Hematopoietic multipotent progenitor cell treated with erythropoietin and hydrocortisone succinate and interleukin-3 and kit ligand, for 6 days (in vitro differentiated cells): ENCODE results near the gene ADPRHL1.

Experiments
- DNase-seq: peaks from one replicate; pipeline ENCODE4 v3.0.0-alpha.2; 2015

ADPRHL1 gene

GRCh38 chr13:113429608-113429985 is 23.7 kb downstream of the ADPRHL1 start:
- no peak for DNase-seq

GRCh38 chr13:113428871-113429607 is 24.2 kb downstream of the ADPRHL1 start:
- no peak for DNase-seq

GRCh38 chr13:113428469-113428865 is 24.8 kb downstream of the ADPRHL1 start:
- DNase-seq = no peak

- no peak for DNase-seq
Observed at GRCh38 chr13:113427562-113428468, 25.5 kb downstream of the ADPRHL1 start.

- no peak for DNase-seq
Observed at GRCh38 chr13:113426591-113426986, 26.7 kb downstream of the ADPRHL1 start.

GRCh38 chr13:113425941-113426590 is 27.2 kb downstream of the ADPRHL1 start:
- DNase-seq = no peak

- DNase-seq = no peak
Observed at GRCh38 chr13:113423520-113424163, 29.6 kb downstream of the ADPRHL1 start.

- no peak for DNase-seq
Observed at GRCh38 chr13:113422807-113423519, 30.3 kb downstream of the ADPRHL1 start.

DNA sequence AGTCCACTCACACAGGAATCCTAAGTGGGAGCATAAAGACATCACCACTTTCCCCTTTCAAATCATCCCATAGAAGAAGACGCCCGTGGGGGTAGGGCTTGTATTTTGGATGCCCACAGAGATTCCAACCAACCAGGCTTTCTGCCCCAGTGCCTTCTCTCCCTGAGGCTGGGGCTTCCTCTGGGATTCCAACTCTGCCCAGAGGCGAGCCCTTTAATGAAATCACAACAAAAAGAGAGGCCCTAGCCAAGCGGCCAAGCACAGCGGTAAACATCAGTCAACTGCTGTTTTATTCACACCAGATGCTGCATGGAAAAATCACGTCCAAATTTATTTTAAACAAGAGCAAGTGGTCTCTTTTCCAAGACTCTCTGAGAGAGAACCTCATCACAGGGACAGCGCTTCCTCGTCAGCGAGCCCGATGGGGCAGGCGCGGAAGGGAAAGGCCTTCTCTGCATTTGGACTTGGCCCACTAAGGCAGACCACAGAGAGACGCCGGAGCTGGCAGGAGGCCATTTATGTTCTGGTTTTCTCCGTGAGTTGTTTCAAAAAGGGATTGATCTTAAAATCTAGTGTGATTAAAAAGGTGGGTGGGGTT is 31.5 kb downstream of the ADPRHL1 start:
- no peak for DNase-seq

DNA sequence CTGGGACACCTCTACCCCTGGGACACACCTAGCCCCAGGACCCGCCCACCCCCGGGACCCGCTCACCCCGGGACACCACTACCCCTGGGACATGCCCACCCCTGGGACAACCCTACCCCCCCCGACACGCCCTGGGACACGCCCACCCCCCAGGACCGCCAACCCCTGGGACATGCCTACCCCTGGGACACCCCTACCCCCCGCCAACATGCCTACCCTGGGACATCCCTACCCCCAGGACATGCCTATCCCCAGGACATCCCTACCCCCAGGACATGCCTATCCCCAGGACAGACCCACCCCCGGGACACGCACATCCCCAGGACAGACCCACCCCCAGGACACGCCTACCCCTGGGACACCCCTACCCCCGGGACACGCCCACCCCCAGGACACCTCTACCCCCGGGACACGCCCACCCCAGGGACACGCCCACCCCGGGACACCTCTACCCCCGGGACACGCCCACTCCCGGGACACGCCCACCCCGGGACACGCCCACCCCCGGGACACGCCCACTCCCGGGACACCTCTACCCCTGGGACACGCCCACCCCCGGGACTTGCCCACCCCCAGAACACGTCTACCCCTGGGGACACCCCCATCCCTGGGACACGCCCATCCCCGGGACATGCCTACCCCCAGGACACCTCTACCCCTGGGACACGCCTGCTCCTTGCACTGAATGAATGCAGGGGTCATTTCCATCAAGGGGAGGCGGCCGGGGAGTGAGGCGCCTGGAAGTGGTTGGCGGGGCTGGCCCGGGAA is 32.3 kb downstream of the ADPRHL1 start:
- DNase-seq = no peak

- DNase-seq = no peak
Observed at GRCh38 chr13:113420232-113420631, 33.1 kb downstream of the ADPRHL1 start.

- no peak for DNase-seq
Observed at GRCh38 chr13:113419531-113420193, 33.6 kb downstream of the ADPRHL1 start.

DNA sequence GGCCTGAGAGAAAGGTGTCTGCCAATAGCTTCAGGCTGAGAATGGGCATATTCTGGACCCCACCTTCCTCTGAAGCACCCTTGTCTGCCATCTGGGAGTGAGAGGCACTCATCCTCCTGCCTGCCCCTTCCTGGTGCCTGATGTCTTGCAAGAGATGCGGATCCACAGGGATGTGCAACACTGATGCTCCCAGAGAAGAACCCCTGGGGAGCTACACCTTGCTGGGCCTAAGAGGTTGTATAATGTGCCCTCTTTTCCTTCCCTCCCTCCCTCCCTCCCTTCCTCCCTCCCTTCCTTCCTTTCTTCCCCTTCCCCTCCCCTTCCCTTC is 34.6 kb downstream of the ADPRHL1 start:
- no peak for DNase-seq

- DNase-seq = no peak
Observed at GRCh38 chr13:113417836-113418721, 35.2 kb downstream of the ADPRHL1 start.

GRCh38 chr13:113417008-113417751 is 36.1 kb downstream of the ADPRHL1 start:
- no peak for DNase-seq

DNA sequence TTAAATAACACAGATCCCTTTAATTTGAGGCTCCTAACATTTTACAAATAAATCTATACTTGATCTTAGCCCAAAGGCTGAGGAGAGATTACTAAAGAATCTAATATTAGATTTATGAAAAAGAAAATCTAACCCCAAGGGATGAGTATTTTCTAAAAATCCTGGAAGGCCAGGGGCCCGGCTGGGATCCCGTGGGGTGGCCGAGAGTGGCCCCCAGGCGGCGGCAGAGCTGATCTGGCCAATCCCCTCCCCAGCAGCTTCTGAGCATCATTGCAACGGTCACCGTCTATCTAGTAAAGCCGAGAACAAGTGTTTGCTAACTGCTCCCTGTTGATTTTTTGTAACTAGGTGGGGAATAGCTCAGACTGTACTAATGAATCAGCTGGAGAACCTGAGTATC is 37.5 kb downstream of the ADPRHL1 start:
- no peak for DNase-seq

DNA sequence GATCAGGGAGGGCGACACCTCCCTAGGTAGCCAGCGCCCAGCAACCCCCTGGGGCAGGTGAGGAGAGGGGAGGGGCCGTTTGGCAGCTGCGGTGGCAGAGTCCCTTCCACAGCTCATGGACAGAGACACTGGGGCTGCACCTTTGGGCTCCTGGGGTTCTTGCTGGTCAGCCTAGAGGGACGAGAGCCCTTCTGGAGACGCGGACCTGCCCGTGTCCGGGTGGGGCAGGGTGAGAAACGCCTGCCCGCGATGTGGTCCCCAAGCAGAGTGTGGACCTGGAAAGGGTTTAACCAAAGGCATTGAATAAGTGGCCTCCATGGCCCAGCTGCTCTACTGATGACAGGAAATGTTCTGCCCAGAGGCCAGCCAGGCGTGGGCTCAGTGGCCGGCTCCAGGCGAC is 38.3 kb downstream of the ADPRHL1 start:
- DNase-seq = no peak

GRCh38 chr13:113414335-113414734 is 39.0 kb downstream of the ADPRHL1 start:
- DNase-seq = no peak

- no peak for DNase-seq
Observed at GRCh38 chr13:113413898-113414282, 39.4 kb downstream of the ADPRHL1 start.
